Chondrocyte (in vitro differentiated cells): ENCODE measurements around the gene PLEKHA5. TPM values are rescaled to one million over a fixed set of nuclear protein-coding genes. Genes with fewer than 3 reads are reported as not detected.
"Not testable (repeated sequence)": the region's sequence is repeated elsewhere in the genome, so short reads cannot be mapped to it uniquely, and the experiment has no call there.

Experiments used
- DNase-seq: peaks from one replicate; pipeline ENCODE4 v3.0.0; 2021; ENCODE audit warnings: mixed read lengths, low spot score
- H3K27ac Mint-ChIP-seq: one replicate; pipeline ENCODE4 v1.8.0; 2021; ENCODE audit warnings: mild to moderate bottlenecking, moderate library complexity, mixed read lengths; ENCODE audit not compliant: unreplicated experiment
- H3K27me3 Mint-ChIP-seq: 2 replicates; pipeline ENCODE4 v1.8.0; 2021; ENCODE audit warnings: low read depth, mixed read lengths
- H3K36me3 Mint-ChIP-seq: 2 replicates; pipeline ENCODE4 v1.8.0; 2021; ENCODE audit warnings: low read depth, mixed read lengths
- H3K4me1 Mint-ChIP-seq: 2 replicates; pipeline ENCODE4 v1.8.0; 2021; ENCODE audit warnings: low read depth, mild to moderate bottlenecking, mixed read lengths
- H3K4me3 Mint-ChIP-seq: one replicate; pipeline ENCODE4 v1.8.0; 2021; ENCODE audit warnings: mild to moderate bottlenecking, moderate library complexity, mixed read lengths; ENCODE audit not compliant: unreplicated experiment
- H3K9me3 Mint-ChIP-seq: 2 replicates; pipeline ENCODE4 v1.8.0; 2021; ENCODE audit warnings: low read depth, mixed read lengths
- CTCF ChIP-seq: fragments of 200-600 bp; sonication (generic); IDR thresholded peaks from 2 replicates; pipeline ENCODE4 v1.5.0; 2021; ENCODE audit warnings: antibody characterized with exemption, mild to moderate bottlenecking, moderate library complexity
- total RNA-seq: library from RNA; stranded (reverse); gene quantifications from 3 replicates; pipeline ENCODE4 v1.2.1, GENCODE V29; 2021

Gene PLEKHA5
- total RNA-seq, 1 donor from 2014 or later, result 8.9 TPM

GRCh38 chr12:19223018-19223417, 93.5 kb downstream of the PLEKHA5 start:
- H3K4me3 Mint-ChIP-seq, result no peak overlapping the region

GRCh38 chr12:19223695-19224094, 94.2 kb downstream of the PLEKHA5 start:
- peaks cover 10% of the 10 kb centered on the region for H3K9me3 Mint-ChIP-seq

More at GRCh38 chr12:19223018-19223417, 93.5 kb downstream of the PLEKHA5 start:
- no peaks in the 10 kb centered on the region for H3K27me3 Mint-ChIP-seq
- H3K27ac Mint-ChIP-seq, result peak overlapping the region; percentile 69
- peaks cover 51% of the 10 kb centered on the region for H3K4me1 Mint-ChIP-seq
- peak; percentile 69 for TF ChIP-seq CTCF
- peaks cover 10% of the 10 kb centered on the region for H3K9me3 Mint-ChIP-seq
- no peak for DNase-seq
- H3K36me3 Mint-ChIP-seq, result no peaks in the 10 kb centered on the region

GRCh38 chr12:19224746-19225145, 95.2 kb downstream of the PLEKHA5 start:
- H3K9me3 Mint-ChIP-seq, result peaks cover 10% of the 10 kb centered on the region
- H3K27me3 Mint-ChIP-seq, result no peaks in the 10 kb centered on the region
- peaks cover 53% of the 10 kb centered on the region for H3K4me1 Mint-ChIP-seq
- no peak overlapping the region for H3K4me3 Mint-ChIP-seq
- no peak for DNase-seq
- no peaks in the 10 kb centered on the region for H3K36me3 Mint-ChIP-seq
- no peak overlapping the region for H3K27ac Mint-ChIP-seq
- no peak for TF ChIP-seq CTCF

More at GRCh38 chr12:19223695-19224094, 94.2 kb downstream of the PLEKHA5 start:
- Mint-ChIP-seq H3K27me3 (no peaks in the 10 kb centered on the region), H3K36me3 (no peaks in the 10 kb centered on the region), H3K4me1 (peaks cover 53% of the 10 kb centered on the region), H3K27ac (peak overlapping the region; percentile 84), H3K4me3 (no peak overlapping the region)
- DNase-seq, result no peak
- TF ChIP-seq CTCF, result no peak

GRCh38 chr12:19227190-19227879, 97.8 kb downstream of the PLEKHA5 start:
- Mint-ChIP-seq H3K27ac (peak overlapping the region; percentile 20), H3K27me3 (no peaks in the 10 kb centered on the region), H3K4me3 (no peak overlapping the region), H3K9me3 (no peaks in the 10 kb centered on the region), H3K4me1 (peaks cover 31% of the 10 kb centered on the region), H3K36me3 (no peaks in the 10 kb centered on the region)
- no peak for TF ChIP-seq CTCF
- no peak for DNase-seq

- no peak for DNase-seq
- no peaks in the 10 kb centered on the region for H3K27me3 Mint-ChIP-seq
- peak overlapping the region; percentile 20 for H3K27ac Mint-ChIP-seq
- peaks cover 26% of the 10 kb centered on the region for H3K4me1 Mint-ChIP-seq
- TF ChIP-seq CTCF, result no peak
- H3K9me3 Mint-ChIP-seq, result no peaks in the 10 kb centered on the region
- no peaks in the 10 kb centered on the region for H3K36me3 Mint-ChIP-seq
- H3K4me3 Mint-ChIP-seq, result no peak overlapping the region
Measured at GRCh38 chr12:19227880-19228210, 98.3 kb downstream of the PLEKHA5 start.

GRCh38 chr12:19229021-19229420, 99.5 kb downstream of the PLEKHA5 start:
- H3K27ac Mint-ChIP-seq, H3K9me3 Mint-ChIP-seq, H3K36me3 Mint-ChIP-seq, H3K27me3 Mint-ChIP-seq, H3K4me3 Mint-ChIP-seq, DNase-seq: not testable (repeated sequence)
- peaks cover 24% of the 10 kb centered on the region for H3K4me1 Mint-ChIP-seq
